Measurements from ENCODE around the gene KLRC4. TPM values are rescaled to one million over a fixed set of nuclear protein-coding genes. Genes with fewer than 3 reads are reported as not detected.
"Not testable (repeated sequence)": the region's sequence is repeated elsewhere in the genome, so short reads cannot be mapped to it uniquely, and the experiment has no call there.

KLRC4 gene
- total and polyA plus RNA-seq, 4 donors: 0.51 to 0.78 (median 0.56) TPM; not detected in 1

GRCh38 chr12:10393291-10393690 is 16.3 kb downstream of the KLRC4 start:
- Histone ChIP-seq H3K27me3 (ENCODE audit: control insufficient read depth in 1 of 2, insufficient read depth in 2 of 2, low read length in 1 of 2) (no peaks in the 10 kb centered on the region), H3K36me3 (ENCODE audit: control insufficient read depth in 1 of 2, insufficient read depth in 2 of 2, low read length in 1 of 2) (no peaks in the 10 kb centered on the region), H3K4me1 (ENCODE audit: control insufficient read depth in 1 of 2, insufficient read depth in 2 of 2, low read length in 2 of 2) (no peaks in the 10 kb centered on the region), H3K4me3 (ENCODE audit: low read length in 2 of 2) (no peak overlapping the region), H3K9me3 (ENCODE audit: control insufficient read depth, low read length) (no peaks in the 10 kb centered on the region), H3K27ac (ENCODE audit: low read depth in 1 of 2, low read length in 2 of 2) (no peak overlapping the region)
- ATAC-seq (ENCODE audit: low FRiP score): no peak
- DNase-seq: no peak
- 59 to 62% methylated on average over 3 of the region's 3 CpGs for WGBS, 2 donors
- intact Hi-C loops (cut with DNase I): no loop called here

- ATAC-seq (ENCODE audit: low FRiP score) (peak; percentile 50), DNase-seq (peak in 1 of 2 donors; percentile 67)
- Histone ChIP-seq H3K27me3 (ENCODE audit: control insufficient read depth in 1 of 2, insufficient read depth in 2 of 2, low read length in 1 of 2) (no peaks in the 10 kb centered on the region), H3K36me3 (ENCODE audit: control insufficient read depth in 1 of 2, insufficient read depth in 2 of 2, low read length in 1 of 2) (no peaks in the 10 kb centered on the region), H3K4me1 (ENCODE audit: control insufficient read depth in 1 of 2, insufficient read depth in 2 of 2, low read length in 2 of 2) (no peaks in the 10 kb centered on the region), H3K27ac (ENCODE audit: low read depth in 1 of 2, low read length in 2 of 2) (no peak overlapping the region), H3K9me3 (ENCODE audit: control insufficient read depth, low read length) (no peaks in the 10 kb centered on the region), H3K4me3 (ENCODE audit: low read length in 2 of 2) (no peak overlapping the region)
- WGBS, 2 donors: 31 to 37% methylated on average over 7 of the region's 7 CpGs
- intact Hi-C loops (cut with DNase I): no loop called here
Observed at GRCh38 chr12:10392394-10392930, 17.1 kb downstream of the KLRC4 start.

GRCh38 chr12:10390991-10391390 is 18.6 kb downstream of the KLRC4 start:
- WGBS, 2 donors: 95 to 97% methylated on average over 7 of the region's 7 CpGs
- ATAC-seq (ENCODE audit: low FRiP score); DNase-seq; H3K4me1 ChIP-seq (ENCODE audit: control insufficient read depth in 1 of 2, insufficient read depth in 2 of 2, low read length in 2 of 2); H3K27me3 ChIP-seq (ENCODE audit: control insufficient read depth in 1 of 2, insufficient read depth in 2 of 2, low read length in 1 of 2); H3K36me3 ChIP-seq (ENCODE audit: control insufficient read depth in 1 of 2, insufficient read depth in 2 of 2, low read length in 1 of 2); H3K4me3 ChIP-seq (ENCODE audit: low read length in 2 of 2); intact Hi-C loops (cut with DNase I); H3K27ac ChIP-seq (ENCODE audit: low read depth in 1 of 2, low read length in 2 of 2); H3K9me3 ChIP-seq (ENCODE audit: control insufficient read depth, low read length): not testable (repeated sequence)

- Histone ChIP-seq H3K36me3 (ENCODE audit: control insufficient read depth in 1 of 2, insufficient read depth in 2 of 2, low read length in 1 of 2) (no peaks in the 10 kb centered on the region), H3K4me1 (ENCODE audit: control insufficient read depth in 1 of 2, insufficient read depth in 2 of 2, low read length in 2 of 2) (no peaks in the 10 kb centered on the region), H3K9me3 (ENCODE audit: control insufficient read depth, low read length) (no peaks in the 10 kb centered on the region), H3K27me3 (ENCODE audit: control insufficient read depth in 1 of 2, insufficient read depth in 2 of 2, low read length in 1 of 2) (no peaks in the 10 kb centered on the region), H3K27ac (ENCODE audit: low read depth in 1 of 2, low read length in 2 of 2) (no peak within 1 kb of the TSS), H3K4me3 (ENCODE audit: low read length in 2 of 2) (no peak within 1 kb of the TSS)
- ATAC-seq (ENCODE audit: low FRiP score) (no peak), DNase-seq (no peak)
- WGBS, 2 donors: 32 to 60% methylated on average over 1 of the region's 1 CpG
- intact Hi-C loops (cut with DNase I): no loop called here
Observed at GRCh38 chr12:10389904-10390303, 19.7 kb downstream of the KLRC4 start, which contains the start of gene KLRK1. Gene KLRK1 (minus strand): TSS chr12:10390041. CDS start chr12:10388810, 1,231 bp downstream.

GRCh38 chr12:10388624-10389413 is 20.7 kb downstream of the KLRC4 start:
- no peak overlapping the region for H3K4me3 ChIP-seq (ENCODE audit: low read length in 2 of 2)
- no peak overlapping the region for H3K27ac ChIP-seq (ENCODE audit: low read depth in 1 of 2, low read length in 2 of 2)
- intact Hi-C loops (cut with DNase I): no loop called here
- no peaks in the 10 kb centered on the region for H3K9me3 ChIP-seq (ENCODE audit: control insufficient read depth, low read length)
- H3K27me3 ChIP-seq (ENCODE audit: control insufficient read depth in 1 of 2, insufficient read depth in 2 of 2, low read length in 1 of 2): no peaks in the 10 kb centered on the region
- DNase-seq (no peak), ATAC-seq (ENCODE audit: low FRiP score) (no peak)
- WGBS, 2 donors: 62 to 66% methylated on average over 9 of the region's 9 CpGs
- no peaks in the 10 kb centered on the region for H3K36me3 ChIP-seq (ENCODE audit: control insufficient read depth in 1 of 2, insufficient read depth in 2 of 2, low read length in 1 of 2)
- H3K4me1 ChIP-seq (ENCODE audit: control insufficient read depth in 1 of 2, insufficient read depth in 2 of 2, low read length in 2 of 2): no peaks in the 10 kb centered on the region

- H3K27ac ChIP-seq (ENCODE audit: low read depth in 1 of 2, low read length in 2 of 2); ATAC-seq (ENCODE audit: low FRiP score); H3K4me1 ChIP-seq (ENCODE audit: control insufficient read depth in 1 of 2, insufficient read depth in 2 of 2, low read length in 2 of 2); intact Hi-C loops (cut with DNase I); DNase-seq; H3K4me3 ChIP-seq (ENCODE audit: low read length in 2 of 2); H3K36me3 ChIP-seq (ENCODE audit: control insufficient read depth in 1 of 2, insufficient read depth in 2 of 2, low read length in 1 of 2); H3K27me3 ChIP-seq (ENCODE audit: control insufficient read depth in 1 of 2, insufficient read depth in 2 of 2, low read length in 1 of 2); H3K9me3 ChIP-seq (ENCODE audit: control insufficient read depth, low read length): not testable (repeated sequence)
- WGBS, 2 donors: 90 to 94% methylated on average over 6 of the region's 6 CpGs
Observed at GRCh38 chr12:10387498-10387897, 22.1 kb downstream of the KLRC4 start.

GRCh38 chr12:10386857-10387256 is 22.7 kb downstream of the KLRC4 start:
- Histone ChIP-seq H3K27me3 (ENCODE audit: control insufficient read depth in 1 of 2, insufficient read depth in 2 of 2, low read length in 1 of 2) (no peaks in the 10 kb centered on the region), H3K27ac (ENCODE audit: low read depth in 1 of 2, low read length in 2 of 2) (no peak overlapping the region)
- no peak for DNase-seq

GRCh38 chr12:10385166-10385613 is 24.4 kb downstream of the KLRC4 start:
- 46 to 58% methylated on average over 2 of the region's 2 CpGs for WGBS, 2 donors
- ATAC-seq (ENCODE audit: low FRiP score) (no peak), DNase-seq (no peak)
- H3K4me1 ChIP-seq (ENCODE audit: control insufficient read depth in 1 of 2, insufficient read depth in 2 of 2, low read length in 2 of 2): no peaks in the 10 kb centered on the region
- H3K36me3 ChIP-seq (ENCODE audit: control insufficient read depth in 1 of 2, insufficient read depth in 2 of 2, low read length in 1 of 2): no peaks in the 10 kb centered on the region
- H3K27ac ChIP-seq (ENCODE audit: low read depth in 1 of 2, low read length in 2 of 2): no peak overlapping the region
- H3K9me3 ChIP-seq (ENCODE audit: control insufficient read depth, low read length): no peaks in the 10 kb centered on the region
- no peaks in the 10 kb centered on the region for H3K27me3 ChIP-seq (ENCODE audit: control insufficient read depth in 1 of 2, insufficient read depth in 2 of 2, low read length in 1 of 2)
- no peak overlapping the region for H3K4me3 ChIP-seq (ENCODE audit: low read length in 2 of 2)
- intact Hi-C loops (cut with DNase I): no loop called here

More at GRCh38 chr12:10386857-10387256, 22.7 kb downstream of the KLRC4 start:
- H3K36me3 ChIP-seq (ENCODE audit: control insufficient read depth in 1 of 2, insufficient read depth in 2 of 2, low read length in 1 of 2): no peaks in the 10 kb centered on the region
- no peaks in the 10 kb centered on the region for H3K9me3 ChIP-seq (ENCODE audit: control insufficient read depth, low read length)
- intact Hi-C loops (cut with DNase I): no loop called here
- no peak for ATAC-seq (ENCODE audit: low FRiP score)
- no peaks in the 10 kb centered on the region for H3K4me1 ChIP-seq (ENCODE audit: control insufficient read depth in 1 of 2, insufficient read depth in 2 of 2, low read length in 2 of 2)
- WGBS, 2 donors: 49 to 55% methylated on average over 1 of the region's 1 CpG
- no peak overlapping the region for H3K4me3 ChIP-seq (ENCODE audit: low read length in 2 of 2)

- H3K4me3 ChIP-seq (ENCODE audit: low read length in 2 of 2): no peak overlapping the region
- DNase-seq: no peak
- intact Hi-C loops (cut with DNase I): no loop called here
- no peaks in the 10 kb centered on the region for H3K36me3 ChIP-seq (ENCODE audit: control insufficient read depth in 1 of 2, insufficient read depth in 2 of 2, low read length in 1 of 2)
- H3K27ac ChIP-seq (ENCODE audit: low read depth in 1 of 2, low read length in 2 of 2): no peak overlapping the region
- WGBS, 2 donors: 84 to 88% methylated on average over 3 of the region's 3 CpGs
- ATAC-seq (ENCODE audit: low FRiP score): no peak
- no peaks in the 10 kb centered on the region for H3K27me3 ChIP-seq (ENCODE audit: control insufficient read depth in 1 of 2, insufficient read depth in 2 of 2, low read length in 1 of 2)
- H3K4me1 ChIP-seq (ENCODE audit: control insufficient read depth in 1 of 2, insufficient read depth in 2 of 2, low read length in 2 of 2): no peaks in the 10 kb centered on the region
- H3K9me3 ChIP-seq (ENCODE audit: control insufficient read depth, low read length): no peaks in the 10 kb centered on the region
Observed at GRCh38 chr12:10384191-10384590, 25.4 kb downstream of the KLRC4 start.

Data from aorta (tissue), 5 donors.